ENCODE results near the gene FOSL1.

- TF ChIP-seq ELF4 (IDR thresholded peaks at IDR 0.05) (no peak), FOXM1 (IDR thresholded peaks at IDR 0.05; ENCODE audit: borderline replicate concordance) (no peak)
Measured at GRCh38 chr11:65886826-65887722, 13.1 kb downstream of the FOSL1 start.
